Measurements from ENCODE around the gene ZMYND8.

GRCh38 chr20:47191956-47192355 is 164.5 kb downstream of the ZMYND8 start:
- TF ChIP-seq CTCF (IDR thresholded peaks at IDR 0.05) (no peak), POLR2A (IDR thresholded peaks at IDR 0.05) (no peak)
